Activated T-cell treated with anti-CD3 and anti-CD28 coated beads for 48 hours (primary cell): ENCODE results near the gene ZFR.
"Not testable (repeated sequence)": the region's sequence is repeated elsewhere in the genome, so short reads cannot be mapped to it uniquely, and the experiment has no call there.

Source experiments
- DNase-seq: peaks from one replicate; pipeline ENCODE4 v3.0.0-alpha.2; 2020; ENCODE audit warnings: low read depth

The ZFR gene

DNA sequence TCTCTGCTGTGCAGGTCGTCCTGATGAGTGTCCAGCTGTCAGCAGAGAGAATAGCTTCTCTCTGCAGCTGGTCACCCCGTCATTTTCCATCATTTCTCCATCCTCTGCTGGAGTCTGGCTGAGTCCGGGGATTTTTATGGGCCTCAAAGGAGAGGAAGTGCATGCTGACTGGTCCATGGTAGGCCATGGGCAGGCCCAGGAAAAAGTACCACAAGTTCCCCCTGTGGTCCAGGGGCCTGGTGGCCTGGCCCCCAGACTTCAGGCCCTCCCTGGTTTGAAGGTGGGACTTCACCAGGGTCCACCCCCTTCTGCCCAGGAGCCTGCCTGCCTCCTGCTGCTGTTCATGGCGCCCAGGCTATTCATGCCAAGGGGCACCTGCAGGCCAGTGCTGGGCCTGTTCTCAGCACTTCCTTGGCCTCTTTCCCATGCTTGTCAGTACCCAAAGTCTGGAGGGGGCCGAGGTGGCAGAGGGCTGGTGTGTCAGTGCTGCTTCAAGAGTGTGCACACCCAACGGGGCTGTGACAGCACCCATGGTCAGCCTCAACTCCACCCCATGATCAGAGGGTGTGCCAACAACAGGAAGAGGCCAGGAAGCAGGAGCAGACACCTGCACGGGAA is 124.5 kb downstream of the ZFR start:
- DNase-seq: no peak

DNA sequence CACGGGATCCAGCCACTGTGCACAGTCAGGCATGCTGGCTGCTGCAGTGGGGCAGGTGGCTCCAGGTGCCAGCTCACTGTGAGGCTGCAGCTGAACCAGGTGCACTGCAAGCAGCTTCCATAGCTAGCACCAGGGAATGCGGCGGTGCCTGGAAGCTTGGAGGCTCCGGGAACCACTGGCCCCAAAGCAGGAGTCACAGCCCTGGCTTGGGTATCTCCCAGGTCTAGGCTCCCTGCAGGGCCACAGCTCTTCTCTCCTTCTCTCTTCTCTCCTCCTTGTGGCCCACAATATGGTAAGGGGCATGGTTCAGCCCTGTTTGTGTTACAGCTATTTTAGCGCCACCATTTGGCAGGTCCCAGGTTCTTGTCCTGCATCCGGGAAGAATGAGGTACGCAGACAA is 125.1 kb downstream of the ZFR start:
- no peak for DNase-seq

DNA sequence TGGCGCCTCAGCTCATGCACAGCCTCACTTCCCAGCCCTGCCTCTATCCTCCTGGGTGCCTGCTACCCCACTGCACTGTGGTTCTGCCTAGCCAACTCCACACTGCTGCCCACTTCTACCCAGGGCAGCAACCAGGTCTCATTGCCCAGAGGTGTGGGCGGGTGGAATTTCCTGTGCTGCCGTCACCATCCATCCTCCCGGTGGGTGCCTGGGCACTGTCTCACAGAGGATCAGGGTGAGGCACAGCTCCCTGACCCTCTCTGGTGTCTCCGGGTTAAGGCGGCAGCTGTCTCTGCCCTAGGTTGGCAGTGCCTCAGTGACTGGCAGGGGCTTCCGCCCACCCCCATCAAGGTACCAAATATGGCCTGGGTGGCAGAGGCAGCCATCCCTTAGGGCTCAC is 127.5 kb downstream of the ZFR start:
- no peak for DNase-seq

DNA sequence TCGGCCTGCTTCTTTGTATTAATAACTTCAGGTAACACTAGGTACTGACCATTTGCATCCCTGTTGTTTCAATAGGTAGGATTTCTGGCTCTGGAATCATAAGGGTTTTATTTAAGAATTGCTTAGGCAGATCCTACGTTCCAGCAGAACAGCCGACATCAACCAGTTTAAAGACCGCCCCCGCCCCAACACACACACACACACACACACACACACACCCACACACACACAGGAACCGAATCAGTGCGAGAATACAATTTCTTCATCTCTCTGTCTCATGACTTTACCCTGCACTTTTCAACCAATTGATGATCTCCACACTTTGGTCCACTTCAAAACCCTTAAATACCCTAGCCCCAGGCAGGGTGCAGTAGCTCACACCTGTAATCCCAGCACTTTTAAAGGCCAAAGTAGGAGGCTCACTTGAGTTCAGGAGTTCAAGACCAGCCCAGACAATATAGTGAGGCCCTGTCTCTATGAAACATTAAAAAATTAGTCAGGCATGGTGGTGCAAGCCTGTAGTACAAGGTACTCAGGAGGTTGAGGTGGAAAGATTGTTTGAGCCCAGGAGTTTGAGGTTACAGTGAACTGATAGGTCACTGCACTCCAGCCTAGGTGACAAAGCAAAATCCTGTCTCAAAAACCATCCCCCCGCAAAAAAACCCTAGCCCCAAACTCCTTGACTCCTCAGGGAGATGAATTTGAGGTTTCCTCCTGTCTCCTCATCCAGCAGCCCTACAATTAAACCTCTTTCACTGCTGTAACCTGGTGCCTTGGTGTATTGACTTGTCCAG is 129.1 kb downstream of the ZFR start:
- no peak for DNase-seq

DNA sequence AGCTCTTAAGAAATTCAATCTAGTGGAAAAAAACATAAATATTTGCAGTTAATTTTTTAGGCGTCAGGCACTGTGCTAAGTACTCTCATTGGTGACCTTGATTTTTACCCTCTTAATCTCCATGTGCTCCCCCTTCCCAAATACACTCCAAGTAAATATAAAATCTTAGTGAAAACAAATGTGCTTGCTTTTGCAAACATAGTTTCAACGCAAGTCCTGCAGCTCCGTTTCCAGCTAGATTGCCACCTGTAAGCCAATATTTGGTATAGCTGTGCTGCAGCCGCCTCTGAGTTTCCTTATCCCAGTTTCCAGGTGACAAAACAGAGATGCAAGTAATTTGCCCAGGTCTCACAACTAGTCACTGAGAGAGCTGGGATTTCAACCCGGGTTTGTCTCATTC is 129.9 kb downstream of the ZFR start:
- DNase-seq: no peak

DNA sequence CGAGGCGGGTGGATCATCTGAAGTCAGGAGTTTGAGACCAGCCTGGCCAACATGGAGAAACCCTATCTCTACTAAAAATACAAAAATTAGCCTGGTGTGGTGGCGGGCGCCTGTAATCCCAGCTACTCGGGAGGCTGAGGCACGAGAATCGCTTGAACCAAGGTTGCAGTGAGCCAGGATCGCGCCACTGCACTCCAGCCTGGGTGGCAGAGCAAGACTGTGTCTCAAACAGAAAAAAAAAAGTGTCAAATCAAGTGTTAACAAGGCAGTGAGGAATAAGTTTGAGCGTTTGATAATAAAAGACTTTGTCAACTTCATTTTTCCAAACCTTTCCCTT is 130.4 kb downstream of the ZFR start:
- not testable (repeated sequence) for DNase-seq

DNA sequence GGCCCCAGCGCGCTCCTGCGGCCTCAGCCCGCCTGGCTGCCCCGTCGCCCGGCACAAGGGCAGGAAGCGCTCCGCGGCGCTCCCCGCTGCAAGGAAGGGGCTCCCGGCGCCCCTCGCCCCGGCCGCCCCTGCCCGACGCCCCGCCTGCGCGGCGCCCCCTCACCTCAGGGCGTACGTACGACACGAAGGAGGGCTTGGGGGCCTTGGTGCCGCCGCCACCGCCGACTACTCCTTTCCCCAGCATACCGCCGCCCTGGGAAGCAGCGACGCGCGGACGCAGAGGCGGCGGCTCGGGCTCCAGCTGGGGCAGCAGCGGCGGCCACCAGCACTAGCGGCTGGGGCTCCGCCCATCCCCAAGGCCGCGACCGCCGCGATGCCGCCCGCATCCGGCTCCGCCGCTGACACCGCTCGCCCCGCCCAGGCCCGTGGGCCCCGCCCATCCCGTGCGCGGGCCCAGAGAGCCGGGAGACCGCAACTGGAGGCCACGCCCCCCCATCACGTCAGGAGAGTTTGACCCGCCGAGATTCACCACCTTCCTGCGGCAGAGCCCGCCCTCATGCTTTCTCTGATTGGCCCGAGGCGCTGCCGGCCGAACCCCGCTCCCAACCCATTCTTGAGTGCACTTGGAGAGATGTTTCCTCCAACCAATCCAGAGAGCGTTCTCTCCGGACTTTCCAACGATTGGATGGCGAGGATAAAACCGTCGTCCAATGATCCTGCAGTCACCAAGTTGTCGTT is 131.8 kb downstream of the ZFR start, which contains the start of gene MTMR12:
MTMR12 (minus strand) TSS at position 345 of the 738 bp plus-strand sequence; CDS start at position 244, 101 bp downstream.
- peak; percentile 100 for DNase-seq

DNA sequence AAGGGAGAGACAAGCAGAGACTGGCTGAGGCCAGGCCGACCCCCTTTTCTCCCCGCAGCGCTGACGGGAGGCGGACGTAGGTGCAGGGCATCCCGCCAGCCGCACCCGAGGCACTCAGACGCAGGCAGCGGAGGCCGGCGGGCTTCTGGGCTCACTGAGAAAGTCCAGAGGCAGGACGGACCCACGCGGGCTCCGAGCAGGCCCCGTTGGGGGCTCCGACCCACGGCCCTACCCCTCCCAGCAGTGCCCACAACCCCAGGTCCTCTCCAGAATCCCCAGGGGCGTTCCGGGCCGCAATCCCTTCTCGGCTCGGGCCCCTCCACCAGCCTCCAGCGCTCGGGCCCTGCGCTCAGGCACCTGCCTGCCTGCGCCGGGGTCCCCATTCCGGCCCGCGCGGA is 132.3 kb downstream of the ZFR start:
- DNase-seq: peak; percentile 41

DNA sequence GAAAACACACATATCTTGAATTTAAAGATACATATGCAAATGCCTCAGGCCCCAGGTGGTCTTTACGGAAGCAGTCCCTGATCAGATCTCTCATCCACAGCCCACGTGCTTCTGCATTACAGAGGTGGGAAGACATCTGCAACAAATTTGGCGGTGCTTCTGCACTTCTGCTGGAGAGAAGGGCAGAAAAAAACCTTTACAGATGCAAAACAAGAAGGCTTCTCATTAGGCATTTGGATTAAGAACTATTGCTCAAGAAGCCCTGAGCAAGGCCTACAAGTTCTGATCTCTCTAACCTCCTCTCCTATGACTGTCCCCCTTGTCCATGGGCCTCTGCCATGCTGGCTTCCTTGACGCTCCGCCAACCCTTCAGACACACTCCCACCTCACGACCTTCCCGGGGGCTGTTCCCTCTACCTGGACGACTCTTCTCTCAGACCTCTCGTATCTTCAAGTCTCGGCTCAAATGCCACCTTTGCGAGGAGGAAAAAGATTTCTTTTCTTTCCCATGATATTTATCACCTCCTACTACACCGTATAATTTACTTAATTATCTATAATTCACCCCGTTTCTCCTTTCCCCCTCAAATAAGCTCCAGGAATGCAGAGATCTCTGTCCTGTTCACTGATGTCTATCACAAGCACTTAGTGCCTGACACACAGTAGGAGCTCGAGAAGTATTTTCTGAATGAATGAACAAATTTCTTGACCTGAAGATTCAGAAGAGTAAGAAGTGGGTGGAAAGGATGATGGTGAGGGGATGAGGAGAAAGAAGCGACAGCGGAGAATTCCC is 132.9 kb downstream of the ZFR start:
- no peak for DNase-seq

DNA sequence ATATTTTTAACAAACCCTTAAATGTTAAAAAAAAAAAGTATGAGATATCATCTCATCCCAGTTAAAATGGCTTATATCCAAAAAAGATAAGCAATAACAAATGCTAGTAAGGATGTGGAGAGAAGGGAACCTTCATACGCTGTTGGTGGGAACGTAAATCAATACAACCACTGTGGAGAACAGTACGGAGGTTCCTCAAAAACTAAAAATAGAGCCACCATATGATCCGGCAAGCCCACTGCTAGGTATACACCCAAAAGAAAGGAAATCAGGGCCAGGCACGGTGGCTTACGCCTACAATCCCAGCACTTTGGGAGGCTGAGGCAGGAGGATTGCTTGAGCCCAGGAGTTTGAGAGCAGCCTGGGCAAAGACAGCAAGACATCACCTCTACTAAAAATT is 134.8 kb downstream of the ZFR start:
- DNase-seq: no peak

DNA sequence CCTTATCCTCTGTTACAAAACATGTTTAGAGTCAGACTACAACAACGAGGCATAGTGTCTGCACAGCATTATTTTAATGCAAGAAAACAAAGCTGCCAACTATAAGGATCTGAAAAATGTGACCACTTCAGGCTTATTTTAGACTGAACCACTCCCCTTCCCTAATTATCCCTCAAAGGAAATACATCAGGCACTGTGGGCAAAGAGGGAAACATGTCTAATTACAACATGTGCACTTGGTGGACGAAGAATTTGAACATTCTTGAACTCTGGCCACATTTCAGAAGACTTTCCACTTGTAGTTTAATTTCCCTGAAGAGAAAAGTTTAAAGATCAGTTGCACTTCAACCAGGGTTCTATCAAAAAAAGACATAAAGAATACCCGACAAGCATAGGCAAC is 135.6 kb downstream of the ZFR start:
- DNase-seq: no peak

DNA sequence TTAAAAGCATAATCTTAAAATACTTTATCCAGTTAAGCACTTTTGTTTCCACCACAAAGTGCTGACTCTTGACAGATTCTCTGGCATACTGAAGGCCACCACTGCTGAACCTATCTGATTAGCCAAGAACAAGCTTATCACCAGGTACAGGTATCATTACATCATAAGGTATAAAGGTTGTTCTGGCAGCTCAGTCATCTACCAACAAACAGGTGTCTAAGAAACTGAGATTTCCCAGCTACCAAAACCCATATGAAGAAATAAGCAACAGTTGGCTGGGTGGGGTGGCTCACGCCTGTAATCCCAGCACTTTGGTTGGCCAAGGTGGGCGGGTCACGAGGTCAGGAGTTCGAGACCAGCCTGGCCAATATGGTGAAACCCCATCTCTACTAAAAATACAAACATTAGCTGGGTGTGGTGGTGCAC is 136.8 kb downstream of the ZFR start:
- no peak for DNase-seq

DNA sequence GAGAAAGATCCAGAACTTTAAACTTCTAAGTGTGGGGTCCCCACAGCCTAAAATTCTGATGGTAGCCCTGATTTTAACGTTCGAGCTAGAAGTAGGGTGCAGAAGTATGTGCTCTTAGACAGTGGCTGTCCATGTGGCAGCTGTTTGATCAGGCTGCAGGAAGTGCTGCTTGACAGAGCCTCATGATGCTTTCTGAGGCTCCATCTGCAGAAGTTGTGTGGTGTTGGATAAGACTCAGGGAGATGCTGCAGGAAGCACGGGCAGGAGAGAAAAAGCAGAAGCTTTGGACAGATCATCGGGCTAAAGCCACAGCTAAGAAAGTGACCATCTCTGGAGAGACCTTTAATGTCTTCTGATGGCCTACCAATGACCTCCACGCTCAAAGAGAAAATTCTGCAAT is 139.9 kb downstream of the ZFR start:
- DNase-seq: no peak
